Left lung (tissue), 10 donors: ENCODE results near the gene NHERF1. TPM values are rescaled to one million over a fixed set of nuclear protein-coding genes. Genes with fewer than 3 reads are reported as not detected.

ENCODE experiments used
- ATAC-seq: fragments of 200-7000 bp; cut with Tn5 transposase; one replicate; pipeline ENCODE4 v1.9.1; 2020; ENCODE audit warnings: moderate library complexity
- DNase-seq, 4 donors: peaks; one replicate each; pipeline ENCODE4 v3.0.0-alpha.2; 2013 to 2020
- H3K27ac ChIP-seq, 2 donors: fragments of 200-600 bp; sonication (generic) in 1 of 2; one replicate each; pipeline versions ENCODE4 v1.5.0 to v1.8.0; 2020 to 2021
- H3K27me3 ChIP-seq, 2 donors: fragments of 200-600 bp; sonication (generic) in 1 of 2; one replicate each; pipeline versions ENCODE4 v1.5.0 to v1.8.0; 2020 to 2021
- H3K36me3 ChIP-seq, 2 donors: fragments of 200-600 bp; sonication (generic) in 1 of 2; one replicate each; pipeline versions ENCODE4 v1.5.0 to v1.8.0; 2020 to 2021
- H3K4me1 ChIP-seq, 2 donors: fragments of 200-600 bp; one replicate each; pipeline ENCODE4 v1.8.0; 2021
- H3K4me3 ChIP-seq, 2 donors: fragments of 200-600 bp; sonication (generic) in 1 of 2; one replicate each; pipeline versions ENCODE4 v1.5.0 to v1.8.0; 2020 to 2021; ENCODE audit warnings: mild to moderate bottlenecking in 1 of 2
- H3K9me3 ChIP-seq, 2 donors: fragments of 200-600 bp; sonication (generic) in 1 of 2; one replicate each; pipeline versions ENCODE4 v1.5.0 to v1.8.0; 2020 to 2021
- intact Hi-C, 2 donors: fragments of 100-400 bp; cut with DNase I; formaldehyde crosslinking; loops; one replicate each; pipeline versions ENCODE4 v1.11.2 to v1.14.2; 2022
- polyA plus RNA-seq, 6 donors: library from polyadenylated mRNA; unstranded; fragments of 120-200 nt; gene quantifications; one replicate each; pipeline ENCODE4 v1.2.1, GENCODE V29; 2013; ENCODE audit not compliant: insufficient read length in 6 of 6
- total RNA-seq, 2 donors: library from RNA; stranded (reverse); fragmentation: NEBNext Ultra II Directional; extraction: Animal tissue kit (Norgen Biotek cat#: 25700); gene quantifications; one replicate each; pipeline ENCODE4 v1.2.1, GENCODE V29; 2021
- TF ChIP-seq, protein P1 (sequence below), 2 donors: fragments of 200-600 bp; sonication (generic) in 1 of 2; IDR thresholded peaks; one replicate each; pipeline versions ENCODE4 v1.5.0 to v1.8.0; 2021; ENCODE audit warnings: antibody characterized with exemption in 2 of 2
- donor health status: DM: no; HTN: yes; CAD: no.
- donor health status: DM: no; HTN: no; CAD: no.

NHERF1 gene
- total and polyA plus RNA-seq, 8 donors: 25.5 to 65.5 (median 48.6) TPM

DNA sequence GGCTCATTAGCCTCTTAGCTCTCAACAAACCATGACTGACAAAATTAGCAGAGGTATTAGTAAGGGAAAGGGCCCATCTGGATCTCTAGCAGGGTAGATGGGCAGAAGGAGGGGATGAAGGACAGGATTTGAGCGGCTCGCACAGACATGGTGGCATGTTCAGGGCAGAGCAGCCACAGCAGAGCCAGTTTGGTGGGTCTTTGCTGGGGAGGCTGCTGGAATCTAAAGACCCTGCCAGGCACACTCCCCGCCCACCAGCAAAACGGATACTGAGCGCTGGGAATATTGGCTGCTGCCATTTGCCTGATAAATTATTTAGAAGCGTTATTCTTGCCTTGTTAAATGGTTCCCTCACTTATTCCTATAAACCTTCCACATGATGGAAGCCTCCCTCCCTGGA is 48.4 kb downstream of the NHERF1 start:
- no peaks in the 10 kb centered on the region for H3K27me3 ChIP-seq
- no peaks in the 10 kb centered on the region for H3K9me3 ChIP-seq
- H3K36me3 ChIP-seq: peaks cover 0 to 98% of the 10 kb centered on the region in 2 donors
- DNase-seq (no peak), ATAC-seq (no peak)
- intact Hi-C loops: loop anchor here in 1 of 2 donors (5.0 kb wide), 1 partner anchor 115 kb away; no protein-coding TSS in a partner anchor
- TF ChIP-seq, protein P1, sequence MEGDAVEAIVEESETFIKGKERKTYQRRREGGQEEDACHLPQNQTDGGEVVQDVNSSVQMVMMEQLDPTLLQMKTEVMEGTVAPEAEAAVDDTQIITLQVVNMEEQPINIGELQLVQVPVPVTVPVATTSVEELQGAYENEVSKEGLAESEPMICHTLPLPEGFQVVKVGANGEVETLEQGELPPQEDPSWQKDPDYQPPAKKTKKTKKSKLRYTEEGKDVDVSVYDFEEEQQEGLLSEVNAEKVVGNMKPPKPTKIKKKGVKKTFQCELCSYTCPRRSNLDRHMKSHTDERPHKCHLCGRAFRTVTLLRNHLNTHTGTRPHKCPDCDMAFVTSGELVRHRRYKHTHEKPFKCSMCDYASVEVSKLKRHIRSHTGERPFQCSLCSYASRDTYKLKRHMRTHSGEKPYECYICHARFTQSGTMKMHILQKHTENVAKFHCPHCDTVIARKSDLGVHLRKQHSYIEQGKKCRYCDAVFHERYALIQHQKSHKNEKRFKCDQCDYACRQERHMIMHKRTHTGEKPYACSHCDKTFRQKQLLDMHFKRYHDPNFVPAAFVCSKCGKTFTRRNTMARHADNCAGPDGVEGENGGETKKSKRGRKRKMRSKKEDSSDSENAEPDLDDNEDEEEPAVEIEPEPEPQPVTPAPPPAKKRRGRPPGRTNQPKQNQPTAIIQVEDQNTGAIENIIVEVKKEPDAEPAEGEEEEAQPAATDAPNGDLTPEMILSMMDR (IDR thresholded peaks at IDR 0.05): no peak
- peaks cover 0 to under 1% of the 10 kb centered on the region in 2 donors for H3K4me1 ChIP-seq
- no peak overlapping the region for H3K27ac ChIP-seq
- H3K4me3 ChIP-seq: no peak overlapping the region

DNA sequence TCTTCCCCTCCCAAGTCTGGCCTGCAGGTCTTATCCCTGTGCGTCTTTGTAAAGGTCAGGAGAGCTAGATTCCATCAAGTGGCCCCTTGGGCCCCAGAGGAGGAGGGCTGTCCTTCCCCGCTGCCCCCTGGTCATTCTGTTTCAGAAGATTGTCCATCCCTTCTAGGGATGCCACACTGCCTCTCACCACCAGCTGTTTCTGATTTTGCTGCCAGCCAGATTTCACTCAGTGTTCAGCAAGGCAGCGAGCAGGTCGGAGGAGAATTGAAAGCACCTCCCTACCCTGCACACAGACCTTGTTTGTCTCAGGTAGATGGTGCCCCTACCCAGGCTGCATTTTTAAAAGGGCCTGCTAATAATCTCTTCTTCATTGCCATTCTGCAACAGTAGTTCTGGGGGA is 49.4 kb downstream of the NHERF1 start:
- intact Hi-C loops: loop anchor here in 1 of 2 donors (5.0 kb wide), 1 partner anchor 114 kb away; no protein-coding TSS in a partner anchor
- Histone ChIP-seq H3K27me3 (no peaks in the 10 kb centered on the region), H3K4me1 (no peaks in the 10 kb centered on the region), H3K27ac (no peak overlapping the region), H3K9me3 (no peaks in the 10 kb centered on the region), H3K36me3 (peaks cover 0 to 94% of the 10 kb centered on the region in 2 donors), H3K4me3 (no peak overlapping the region)
- TF ChIP-seq, protein P1 (IDR thresholded peaks at IDR 0.05): no peak
- DNase-seq: no peak
- no peak for ATAC-seq

DNA sequence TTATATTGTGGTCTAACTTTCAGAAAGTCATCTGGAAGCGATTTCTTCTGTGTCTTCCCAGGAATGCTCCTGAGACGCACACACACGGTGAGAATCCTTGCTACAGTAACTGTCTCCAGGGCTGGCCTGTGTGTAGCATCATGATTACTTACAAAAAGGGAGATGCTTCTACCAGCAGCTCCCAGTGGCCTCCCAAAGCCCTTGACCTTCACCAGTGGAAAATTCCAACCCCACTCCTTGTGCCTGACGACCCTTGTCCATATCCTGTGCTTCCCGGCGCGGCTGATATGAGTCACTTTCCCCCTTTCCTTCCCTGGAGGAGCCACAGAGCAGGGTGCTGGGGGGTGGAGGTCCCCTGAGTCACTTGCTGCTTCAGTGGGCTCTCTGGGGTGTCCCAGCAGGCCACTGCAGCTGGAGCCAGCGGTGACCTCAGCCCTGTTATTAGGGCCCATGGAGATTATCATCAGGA is 49.8 kb downstream of the NHERF1 start:
- H3K4me1 ChIP-seq: no peaks in the 10 kb centered on the region
- no peak overlapping the region for H3K4me3 ChIP-seq
- TF ChIP-seq, protein P1 (IDR thresholded peaks at IDR 0.05): no peak
- no peak for DNase-seq
- H3K27me3 ChIP-seq: no peaks in the 10 kb centered on the region
- intact Hi-C loops: loop anchor here in 1 of 2 donors (5.0 kb wide), 1 partner anchor 114 kb away; no protein-coding TSS in a partner anchor
- peaks cover 0 to 92% of the 10 kb centered on the region in 2 donors for H3K36me3 ChIP-seq
- no peak overlapping the region for H3K27ac ChIP-seq
- no peak for ATAC-seq
- no peaks in the 10 kb centered on the region for H3K9me3 ChIP-seq

DNA sequence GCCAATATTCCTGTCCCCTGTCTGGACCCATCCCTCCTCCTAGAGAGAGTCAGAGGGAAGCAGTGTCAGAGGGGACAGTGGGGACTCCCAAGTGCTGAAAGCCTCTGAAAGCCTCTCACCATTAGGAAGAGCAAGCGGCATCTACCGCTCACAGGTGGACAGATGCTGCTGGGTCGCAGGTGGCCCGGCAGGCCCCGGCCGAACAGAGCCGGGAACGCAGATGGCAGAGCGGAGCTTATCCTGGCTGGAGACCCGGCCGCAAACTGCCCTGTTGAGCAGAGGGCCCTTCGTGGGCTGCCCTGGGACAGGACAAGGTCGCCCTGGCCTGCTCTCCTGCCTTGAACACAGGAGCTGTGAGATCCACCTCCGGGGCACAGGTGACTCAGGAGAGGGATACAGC is 50.7 kb downstream of the NHERF1 start:
- intact Hi-C loops: loop anchor here in 1 of 2 donors (5.0 kb wide), 1 partner anchor 113 kb away; no protein-coding TSS in a partner anchor
- DNase-seq (no peak), ATAC-seq (no peak)
- no peaks in the 10 kb centered on the region for H3K27me3 ChIP-seq
- H3K27ac ChIP-seq: no peak overlapping the region
- TF ChIP-seq, protein P1 (IDR thresholded peaks at IDR 0.05): no peak
- peaks cover 0 to 93% of the 10 kb centered on the region in 2 donors for H3K36me3 ChIP-seq
- H3K9me3 ChIP-seq: no peaks in the 10 kb centered on the region
- H3K4me3 ChIP-seq: no peak overlapping the region
- no peaks in the 10 kb centered on the region for H3K4me1 ChIP-seq

DNA sequence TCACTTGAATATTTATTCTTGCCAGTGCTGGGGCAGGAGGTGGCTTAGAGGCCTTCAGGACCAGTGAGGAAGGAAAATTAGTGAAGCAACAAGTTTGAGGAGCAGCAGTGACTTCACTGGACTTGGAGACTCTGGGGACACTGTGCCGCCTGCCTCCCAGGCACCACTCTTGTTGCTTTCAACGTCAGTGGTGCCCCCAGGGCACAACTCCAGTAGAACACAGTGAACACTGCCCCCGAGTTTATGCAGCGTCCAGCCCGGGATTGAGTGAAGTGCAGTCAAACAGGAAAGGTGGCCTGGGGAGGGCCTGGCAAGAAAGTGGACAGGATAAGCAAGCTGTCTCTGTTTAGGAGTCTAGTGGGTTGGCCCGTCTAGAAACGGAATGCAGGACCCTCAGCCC is 52.1 kb downstream of the NHERF1 start:
- no peak for ATAC-seq
- Histone ChIP-seq H3K36me3 (peaks cover 0 to 90% of the 10 kb centered on the region in 2 donors), H3K27ac (no peak overlapping the region), H3K27me3 (no peaks in the 10 kb centered on the region), H3K4me1 (no peaks in the 10 kb centered on the region), H3K9me3 (no peaks in the 10 kb centered on the region), H3K4me3 (no peak overlapping the region)
- TF ChIP-seq, protein P1 (IDR thresholded peaks at IDR 0.05): no peak
- DNase-seq: no peak
- intact Hi-C loops: no loop called here
